Measurements from ENCODE around the gene ZBTB33. TPM values are rescaled to one million over a fixed set of nuclear protein-coding genes. Genes with fewer than 3 reads are reported as not detected.

Gene ZBTB33
- total RNA-seq, 2 experiments from 2014 or later: 11.6 to 12.4 TPM

DNA sequence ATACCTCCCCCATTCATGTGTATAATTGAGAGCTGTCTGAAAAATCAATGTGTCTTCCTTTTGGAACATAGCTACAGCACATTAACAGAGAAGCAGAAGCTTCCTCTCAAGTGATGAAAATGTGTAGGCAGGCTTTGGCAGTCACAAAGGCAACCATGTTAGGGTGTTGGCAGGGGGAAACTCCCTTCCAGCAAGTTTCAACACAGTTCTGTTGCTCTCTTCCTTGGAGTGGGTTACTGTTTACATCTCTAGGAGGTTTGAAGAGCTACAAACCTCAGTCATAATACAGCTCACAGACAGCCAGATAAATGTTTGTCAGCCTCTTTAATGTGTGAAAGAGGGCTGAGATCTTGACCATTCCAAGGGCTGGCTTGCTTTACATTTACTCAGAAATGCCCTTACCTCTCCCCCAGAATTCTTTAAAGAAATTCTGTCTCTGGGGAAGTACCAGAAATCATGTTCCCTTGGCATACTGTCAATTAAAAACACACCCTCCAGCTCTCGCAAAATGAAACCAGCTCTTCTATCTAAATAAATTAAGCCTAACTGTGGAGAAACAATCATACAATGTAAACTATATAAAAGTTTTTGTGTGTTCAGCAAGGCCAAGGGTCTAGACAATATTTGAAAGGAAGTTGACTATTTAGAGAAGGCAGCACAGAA lies 18.9 kb downstream of the ZBTB33 start:
- DNase-seq (peak; percentile 6), ATAC-seq (peak; percentile 82)
- POLR2A ChIA-PET: interaction anchor here (1.3 kb wide), 1 partner anchor 15 kb away, joined by 4 read pairs; no protein-coding TSS in a partner anchor
- intact Hi-C loops (cut with micrococcal nuclease): no loop called here
- TF ChIP-seq, protein P1, sequence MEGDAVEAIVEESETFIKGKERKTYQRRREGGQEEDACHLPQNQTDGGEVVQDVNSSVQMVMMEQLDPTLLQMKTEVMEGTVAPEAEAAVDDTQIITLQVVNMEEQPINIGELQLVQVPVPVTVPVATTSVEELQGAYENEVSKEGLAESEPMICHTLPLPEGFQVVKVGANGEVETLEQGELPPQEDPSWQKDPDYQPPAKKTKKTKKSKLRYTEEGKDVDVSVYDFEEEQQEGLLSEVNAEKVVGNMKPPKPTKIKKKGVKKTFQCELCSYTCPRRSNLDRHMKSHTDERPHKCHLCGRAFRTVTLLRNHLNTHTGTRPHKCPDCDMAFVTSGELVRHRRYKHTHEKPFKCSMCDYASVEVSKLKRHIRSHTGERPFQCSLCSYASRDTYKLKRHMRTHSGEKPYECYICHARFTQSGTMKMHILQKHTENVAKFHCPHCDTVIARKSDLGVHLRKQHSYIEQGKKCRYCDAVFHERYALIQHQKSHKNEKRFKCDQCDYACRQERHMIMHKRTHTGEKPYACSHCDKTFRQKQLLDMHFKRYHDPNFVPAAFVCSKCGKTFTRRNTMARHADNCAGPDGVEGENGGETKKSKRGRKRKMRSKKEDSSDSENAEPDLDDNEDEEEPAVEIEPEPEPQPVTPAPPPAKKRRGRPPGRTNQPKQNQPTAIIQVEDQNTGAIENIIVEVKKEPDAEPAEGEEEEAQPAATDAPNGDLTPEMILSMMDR (IDR thresholded peaks at IDR 0.05): no peak
- CTCF ChIA-PET: interaction anchor here (1.4 kb wide), 1 partner anchor 19 kb away, joined by 6 read pairs; the partner anchor contains the start of gene ZBTB33
- H3K9me3 Mint-ChIP-seq: no peaks in the 10 kb centered on the region
- H3K27me3 Mint-ChIP-seq: peaks cover 2% of the 10 kb centered on the region
- H3K27ac Mint-ChIP-seq: peak overlapping the region; percentile 57
- H3K36me3 Mint-ChIP-seq (ENCODE audit: low read depth): no peaks in the 10 kb centered on the region
- H3K4me3 Mint-ChIP-seq: no peak overlapping the region
- peaks cover 11% of the 10 kb centered on the region for H3K4me1 Mint-ChIP-seq (ENCODE audit: low read depth)

DNA sequence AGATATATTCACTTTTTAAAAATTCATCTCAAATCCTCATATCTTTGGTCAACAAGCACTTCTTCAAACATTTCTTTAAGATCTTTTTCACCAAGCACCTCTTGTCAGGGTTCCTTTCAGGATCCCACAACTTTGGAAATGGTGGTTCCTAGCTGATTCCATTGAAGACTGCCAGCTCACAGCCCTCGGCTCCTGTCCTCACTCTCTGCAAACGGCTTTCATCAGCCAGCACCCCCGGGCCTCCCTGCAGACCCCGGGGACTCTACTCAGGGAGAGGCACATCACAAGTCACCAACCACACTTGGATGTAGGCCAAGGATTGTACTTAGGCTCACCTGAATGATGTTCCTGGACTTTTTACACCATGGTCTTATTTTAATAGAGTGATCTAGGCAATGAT lies 20.0 kb downstream of the ZBTB33 start:
- ATAC-seq: no peak
- POLR2A ChIA-PET: no interaction called here

DNA sequence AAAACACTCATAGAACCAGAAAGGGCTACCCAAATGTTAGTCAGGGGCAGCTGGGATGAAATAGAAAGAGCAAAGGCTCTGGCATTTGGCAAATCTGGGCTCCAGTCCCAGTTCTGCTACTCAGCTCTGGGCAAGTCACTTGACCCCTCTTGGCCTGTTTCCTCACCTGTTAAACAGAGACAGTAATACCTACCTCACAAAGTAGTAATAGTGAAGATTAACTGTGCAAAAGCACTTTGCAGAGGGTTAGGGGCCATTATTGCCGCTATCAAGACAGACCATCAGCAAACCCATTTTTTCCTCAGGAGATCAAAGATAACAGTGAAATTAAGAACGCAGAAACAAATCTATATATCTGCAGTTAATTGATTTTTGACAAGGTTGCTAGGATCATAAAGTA lies 20.6 kb downstream of the ZBTB33 start:
- no peak overlapping the region for H3K27ac Mint-ChIP-seq
- no peak for ATAC-seq
- no peaks in the 10 kb centered on the region for H3K36me3 Mint-ChIP-seq (ENCODE audit: low read depth)
- ChIA-PET CTCF (no interaction called here), POLR2A (no interaction called here)
- no peaks in the 10 kb centered on the region for H3K9me3 Mint-ChIP-seq
- H3K27me3 Mint-ChIP-seq: peaks cover 2% of the 10 kb centered on the region
- intact Hi-C loops (cut with micrococcal nuclease): no loop called here
- H3K4me1 Mint-ChIP-seq (ENCODE audit: low read depth): peaks cover 11% of the 10 kb centered on the region
- DNase-seq: no peak
- H3K4me3 Mint-ChIP-seq: no peak overlapping the region
- TF ChIP-seq, protein P1 (IDR thresholded peaks at IDR 0.05): no peak

More for the DNA sequence above, 20.0 kb downstream of the ZBTB33 start:
- Mint-ChIP-seq H3K9me3 (no peaks in the 10 kb centered on the region), H3K27me3 (peaks cover 2% of the 10 kb centered on the region), H3K27ac (no peak overlapping the region), H3K4me1 (ENCODE audit: low read depth) (peaks cover 11% of the 10 kb centered on the region), H3K36me3 (ENCODE audit: low read depth) (no peaks in the 10 kb centered on the region), H3K4me3 (no peak overlapping the region)
- no peak for DNase-seq
- CTCF ChIA-PET: no interaction called here
- intact Hi-C loops (cut with micrococcal nuclease): no loop called here
- TF ChIP-seq, protein P1 (IDR thresholded peaks at IDR 0.05): no peak

DNA sequence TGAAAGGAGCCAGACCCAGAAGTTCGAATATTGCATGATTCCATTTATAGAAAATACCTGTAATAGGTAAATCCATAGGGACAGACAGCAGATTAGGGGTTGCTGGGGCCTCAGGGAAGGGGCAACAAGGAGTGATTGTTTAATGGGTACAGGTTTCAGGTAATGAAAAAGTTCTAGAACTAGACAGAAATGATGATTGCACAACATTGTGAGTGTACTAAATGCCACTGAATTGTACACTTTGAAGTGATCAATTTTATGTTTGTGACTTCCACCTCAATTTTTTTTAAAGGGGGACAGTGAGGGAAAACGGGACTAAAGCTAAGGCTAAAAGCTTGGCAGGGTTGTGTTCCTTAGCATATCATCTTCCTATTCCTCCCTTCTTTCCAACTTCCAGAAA lies 23.5 kb downstream of the ZBTB33 start:
- H3K4me3 Mint-ChIP-seq: no peak overlapping the region
- POLR2A ChIA-PET: no interaction called here
- H3K36me3 Mint-ChIP-seq (ENCODE audit: low read depth): no peaks in the 10 kb centered on the region
- ATAC-seq (no peak), DNase-seq (no peak)
- intact Hi-C loops (cut with micrococcal nuclease): no loop called here
- H3K9me3 Mint-ChIP-seq: no peaks in the 10 kb centered on the region
- CTCF ChIA-PET: no interaction called here
- TF ChIP-seq, protein P1 (IDR thresholded peaks at IDR 0.05): no peak
- H3K27ac Mint-ChIP-seq: no peak overlapping the region
- peaks cover 4% of the 10 kb centered on the region for H3K27me3 Mint-ChIP-seq
- H3K4me1 Mint-ChIP-seq (ENCODE audit: low read depth): peaks cover 8% of the 10 kb centered on the region

DNA sequence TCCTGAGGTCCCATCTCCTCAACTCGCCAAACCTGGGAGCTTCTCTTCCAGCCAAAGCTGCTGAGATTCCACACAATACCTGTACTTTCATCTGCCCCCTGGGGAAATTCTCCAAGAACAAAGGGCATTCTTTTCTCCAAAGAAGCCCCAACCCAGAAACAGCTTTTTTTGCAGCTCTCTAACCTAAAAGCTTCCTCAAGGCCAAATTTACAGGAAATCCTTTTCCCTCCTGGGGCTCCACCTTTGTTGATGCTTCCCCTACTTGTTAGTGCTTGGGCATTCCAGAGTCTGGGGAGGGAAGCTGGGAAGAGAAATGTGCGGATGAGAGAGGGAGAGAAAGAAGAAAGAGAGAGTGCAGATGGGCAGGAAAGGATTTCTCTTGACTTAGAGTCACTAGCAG lies 24.3 kb downstream of the ZBTB33 start:
- no peak overlapping the region for H3K4me3 Mint-ChIP-seq
- intact Hi-C loops (cut with micrococcal nuclease): no loop called here
- POLR2A ChIA-PET: interaction anchor here (0.6 kb wide), 1 partner anchor 405 kb away, joined by 3 read pairs; no protein-coding TSS in a partner anchor
- DNase-seq: no peak
- CTCF ChIA-PET: no interaction called here
- no peaks in the 10 kb centered on the region for H3K36me3 Mint-ChIP-seq (ENCODE audit: low read depth)
- H3K4me1 Mint-ChIP-seq (ENCODE audit: low read depth): peaks cover under 1% of the 10 kb centered on the region
- H3K27ac Mint-ChIP-seq: no peak overlapping the region
- H3K27me3 Mint-ChIP-seq: peaks cover 4% of the 10 kb centered on the region
- H3K9me3 Mint-ChIP-seq: no peaks in the 10 kb centered on the region
- no peak for ATAC-seq
- TF ChIP-seq, protein P1 (IDR thresholded peaks at IDR 0.05): no peak
